ENCODE results near the gene PTCRA. TPM values are rescaled to one million over a fixed set of nuclear protein-coding genes. Genes with fewer than 3 reads are reported as not detected.

Gene PTCRA
- total RNA-seq, 2 donors from 2014 or later = not detected

GRCh38 chr6:42963855-42964605 lies 48.2 kb downstream of the PTCRA start:
- intact Hi-C loops (cut with DNase I) = no loop called here
- WGBS = 69% methylated on average over 3 of the region's 9 CpGs
- no peak overlapping the region for H3K27ac ChIP-seq
- no peaks in the 10 kb centered on the region for H3K4me1 ChIP-seq (replicated peaks)
- DNase-seq (ENCODE audit: low spot score) = no peak
- H3K27me3 ChIP-seq (replicated peaks; ENCODE audit: insufficient read depth) = no peaks in the 10 kb centered on the region
- TF ChIP-seq POLR2A (IDR thresholded peaks at IDR 0.05) = no peak
- no peak for TF ChIP-seq POLR2AphosphoS5 (IDR thresholded peaks at IDR 0.05)
- TF ChIP-seq CTCF (IDR thresholded peaks at IDR 0.05) = no peak
- H3K9me3 ChIP-seq = no peaks in the 10 kb centered on the region
- no peak overlapping the region for H3K4me3 ChIP-seq
- H3K36me3 ChIP-seq = peaks cover 5 to 9% of the 10 kb centered on the region in 2 donors

- Histone ChIP-seq H3K4me1 (replicated peaks) (no peaks in the 10 kb centered on the region), H3K27me3 (replicated peaks; ENCODE audit: insufficient read depth) (no peaks in the 10 kb centered on the region), H3K9me3 (no peaks in the 10 kb centered on the region), H3K36me3 (peaks cover 5 to 9% of the 10 kb centered on the region in 2 donors), H3K27ac (no peak overlapping the region), H3K4me3 (no peak overlapping the region)
- no peak for TF ChIP-seq POLR2A (IDR thresholded peaks at IDR 0.05)
- no peak for TF ChIP-seq POLR2AphosphoS5 (IDR thresholded peaks at IDR 0.05)
- TF ChIP-seq CTCF (IDR thresholded peaks at IDR 0.05) = no peak
- DNase-seq (ENCODE audit: low spot score) = no peak
- intact Hi-C loops (cut with DNase I) = no loop called here
- WGBS = 89% methylated on average over 7 of the region's 7 CpGs
Measured at GRCh38 chr6:42966571-42966970, 50.7 kb downstream of the PTCRA start.

GRCh38 chr6:42967228-42967627 lies 51.4 kb downstream of the PTCRA start:
- 94% methylated on average over 11 of the region's 11 CpGs for WGBS
- TF ChIP-seq CTCF (IDR thresholded peaks at IDR 0.05) = no peak
- H3K36me3 ChIP-seq = peaks cover 5 to 9% of the 10 kb centered on the region in 2 donors

GRCh38 chr6:42968126-42968701 lies 52.4 kb downstream of the PTCRA start:
- TF ChIP-seq POLR2AphosphoS5 (IDR thresholded peaks at IDR 0.05) (no peak), POLR2A (IDR thresholded peaks at IDR 0.05) (no peak), CTCF (IDR thresholded peaks at IDR 0.05) (no peak)
- Histone ChIP-seq H3K4me1 (replicated peaks) (no peaks in the 10 kb centered on the region), H3K36me3 (peaks cover 5 to 9% of the 10 kb centered on the region in 2 donors), H3K27me3 (replicated peaks; ENCODE audit: insufficient read depth) (no peaks in the 10 kb centered on the region), H3K9me3 (no peaks in the 10 kb centered on the region), H3K27ac (no peak overlapping the region), H3K4me3 (no peak overlapping the region)
- 90% methylated on average over 12 of the region's 12 CpGs for WGBS
- intact Hi-C loops (cut with DNase I) = no loop called here
- DNase-seq (ENCODE audit: low spot score) = no peak

More at GRCh38 chr6:42967228-42967627, 51.4 kb downstream of the PTCRA start:
- Histone ChIP-seq H3K27ac (no peak overlapping the region), H3K9me3 (no peaks in the 10 kb centered on the region), H3K4me3 (no peak overlapping the region), H3K4me1 (replicated peaks) (no peaks in the 10 kb centered on the region), H3K27me3 (replicated peaks; ENCODE audit: insufficient read depth) (no peaks in the 10 kb centered on the region)
- DNase-seq (ENCODE audit: low spot score) = no peak
- intact Hi-C loops (cut with DNase I) = no loop called here

GRCh38 chr6:42968783-42969182 lies 52.9 kb downstream of the PTCRA start:
- whole genome bisulfite sequencing = 95% methylated on average over 4 of the region's 4 CpGs
- Histone ChIP-seq H3K9me3 (no peaks in the 10 kb centered on the region), H3K36me3 (peaks cover 5 to 9% of the 10 kb centered on the region in 2 donors), H3K27me3 (replicated peaks; ENCODE audit: insufficient read depth) (no peaks in the 10 kb centered on the region), H3K4me1 (replicated peaks) (no peaks in the 10 kb centered on the region), H3K27ac (no peak overlapping the region), H3K4me3 (no peak overlapping the region)
- no peak for DNase-seq (ENCODE audit: low spot score)
- no peak for TF ChIP-seq POLR2AphosphoS5 (IDR thresholded peaks at IDR 0.05)
- TF ChIP-seq POLR2A (IDR thresholded peaks at IDR 0.05) = no peak
- TF ChIP-seq CTCF (IDR thresholded peaks at IDR 0.05) = no peak
- intact Hi-C loops (cut with DNase I) = no loop called here
